Middle frontal gyrus (tissue), 1 donor: Measurements from ENCODE around the gene PLCD1.
"Not testable (repeated sequence)": the region's sequence is repeated elsewhere in the genome, so short reads cannot be mapped to it uniquely, and the experiment has no call there.

Experiments
- DNase-seq: peaks from one replicate; pipeline ENCODE4 v3.0.0-alpha.2; 2015; ENCODE audit warnings: low spot score; ENCODE audit errors: extremely low spot score

PLCD1 gene

GRCh38 chr3:38038447-38038911, 9.0 kb upstream of the PLCD1 start:
- no peak for DNase-seq

- no peak for DNase-seq
Observed at GRCh38 chr3:38036906-38037305, 7.5 kb upstream of the PLCD1 start.

DNA sequence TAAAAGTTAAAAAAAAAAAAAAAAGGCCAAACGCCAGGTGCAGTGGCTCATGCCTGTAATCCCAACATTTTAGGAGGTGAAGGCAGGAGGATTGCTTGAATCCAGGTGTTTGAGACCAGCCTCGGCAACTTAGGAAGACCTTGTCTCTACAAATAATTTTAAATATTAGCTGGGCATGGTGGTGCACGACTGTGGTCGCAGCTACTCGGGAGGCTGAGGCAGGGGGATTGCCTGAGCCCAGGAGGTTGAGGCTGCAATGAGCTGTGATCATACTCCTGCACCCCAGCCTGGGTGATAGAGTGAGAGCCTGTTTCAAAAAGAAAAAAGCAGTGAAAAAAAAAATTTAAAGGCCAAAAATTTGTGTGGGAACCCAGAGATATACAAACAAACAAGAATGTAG, 6.8 kb upstream of the PLCD1 start:
- no peak for DNase-seq

GRCh38 chr3:38034335-38034734, 4.9 kb upstream of the PLCD1 start:
- not testable (repeated sequence) for DNase-seq

DNA sequence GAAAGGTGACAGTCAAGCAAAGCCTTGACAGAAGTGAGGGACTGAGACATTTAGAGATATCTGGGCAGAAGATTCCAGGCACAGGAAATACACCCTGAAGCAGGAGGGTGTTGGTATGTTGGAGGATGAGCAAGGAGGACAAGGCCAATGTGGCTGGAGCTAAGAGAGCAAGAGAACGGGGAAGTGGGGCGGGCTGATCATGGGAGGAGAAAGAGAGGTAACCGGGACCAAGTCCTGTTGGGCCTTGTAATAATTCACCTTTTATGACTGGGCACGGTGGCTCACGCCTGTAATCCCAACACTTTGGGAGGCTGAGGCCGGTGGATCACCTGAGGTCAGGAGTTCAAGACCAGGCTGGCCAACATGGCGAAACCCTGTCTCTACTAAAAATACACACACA, 4.1 kb upstream of the PLCD1 start:
- DNase-seq = not testable (repeated sequence)

DNA sequence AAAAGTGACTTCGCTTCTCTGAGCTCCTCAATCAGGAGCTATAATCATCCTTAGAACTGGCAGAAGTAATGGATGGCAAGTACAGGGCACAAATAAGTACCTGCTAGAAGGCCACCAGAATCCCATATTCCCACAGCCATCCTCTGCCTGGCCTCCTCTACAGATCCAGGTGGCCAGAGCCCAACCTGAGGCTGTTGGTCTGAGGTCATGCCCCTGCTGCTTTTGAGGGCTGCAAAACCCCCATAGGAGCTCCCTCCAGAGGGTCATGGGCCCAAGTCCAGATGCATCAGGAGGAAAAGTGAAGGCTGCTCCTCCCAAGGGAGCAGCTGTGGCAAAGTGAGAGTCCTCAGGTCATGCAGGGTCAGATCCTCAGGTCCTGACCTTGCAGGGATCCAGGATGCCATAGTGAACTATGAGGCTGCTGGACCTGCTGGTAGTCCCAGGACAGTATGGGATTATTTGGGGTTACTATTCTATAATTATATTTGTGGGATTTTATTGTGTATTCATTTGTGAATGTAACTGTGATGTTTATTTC, 3.0 kb upstream of the PLCD1 start:
- DNase-seq = no peak

DNA sequence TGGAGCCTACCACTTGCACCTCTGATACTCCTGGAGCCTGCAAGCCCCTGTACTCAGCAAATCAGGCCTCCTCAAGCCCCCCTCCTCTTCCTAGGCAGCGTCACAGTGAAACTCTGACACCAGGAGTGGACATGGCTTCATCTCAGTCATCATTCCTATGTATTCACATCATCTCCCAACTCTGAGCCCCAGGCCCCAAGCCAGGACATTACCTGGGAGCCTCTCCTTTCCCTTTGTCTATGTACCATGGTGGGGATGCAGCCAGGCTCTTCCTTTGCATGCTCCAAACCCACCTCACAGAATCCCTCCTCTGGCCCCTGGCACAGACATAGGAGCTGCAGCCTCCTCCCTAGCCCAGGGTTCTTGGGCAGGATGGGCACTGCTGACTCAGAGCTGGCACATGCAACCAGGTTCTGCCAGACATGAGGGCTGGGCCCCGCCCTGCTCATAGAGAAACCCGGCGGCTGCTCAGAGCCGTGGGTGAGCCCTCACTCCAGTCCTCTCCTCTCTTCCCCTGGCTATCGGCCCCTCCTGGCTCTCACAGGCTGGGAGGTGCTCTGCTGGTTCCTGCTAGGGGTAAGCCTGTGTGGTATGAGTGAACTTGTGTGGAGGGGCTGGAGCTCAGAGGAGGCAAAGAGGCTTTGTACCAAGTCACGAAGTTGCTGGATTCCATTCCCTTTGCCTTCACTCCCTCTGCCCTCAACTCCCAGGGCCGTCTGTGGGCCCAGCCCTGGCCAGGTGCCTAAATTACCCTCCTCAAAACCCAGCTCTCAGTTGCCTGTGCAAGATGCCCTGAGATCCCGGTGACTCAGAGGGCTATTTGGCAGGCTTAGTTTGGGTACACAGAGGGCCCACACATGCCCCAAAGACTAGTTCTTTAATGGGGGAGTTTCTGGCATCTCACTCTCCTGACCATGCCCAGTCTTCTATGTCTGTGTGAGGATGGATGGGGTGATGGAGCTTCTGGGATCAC, 1.9 kb upstream of the PLCD1 start:
- no peak for DNase-seq

GRCh38 chr3:38030126-38031021, 932 bp upstream of the PLCD1 start:
- DNase-seq = no peak

DNA sequence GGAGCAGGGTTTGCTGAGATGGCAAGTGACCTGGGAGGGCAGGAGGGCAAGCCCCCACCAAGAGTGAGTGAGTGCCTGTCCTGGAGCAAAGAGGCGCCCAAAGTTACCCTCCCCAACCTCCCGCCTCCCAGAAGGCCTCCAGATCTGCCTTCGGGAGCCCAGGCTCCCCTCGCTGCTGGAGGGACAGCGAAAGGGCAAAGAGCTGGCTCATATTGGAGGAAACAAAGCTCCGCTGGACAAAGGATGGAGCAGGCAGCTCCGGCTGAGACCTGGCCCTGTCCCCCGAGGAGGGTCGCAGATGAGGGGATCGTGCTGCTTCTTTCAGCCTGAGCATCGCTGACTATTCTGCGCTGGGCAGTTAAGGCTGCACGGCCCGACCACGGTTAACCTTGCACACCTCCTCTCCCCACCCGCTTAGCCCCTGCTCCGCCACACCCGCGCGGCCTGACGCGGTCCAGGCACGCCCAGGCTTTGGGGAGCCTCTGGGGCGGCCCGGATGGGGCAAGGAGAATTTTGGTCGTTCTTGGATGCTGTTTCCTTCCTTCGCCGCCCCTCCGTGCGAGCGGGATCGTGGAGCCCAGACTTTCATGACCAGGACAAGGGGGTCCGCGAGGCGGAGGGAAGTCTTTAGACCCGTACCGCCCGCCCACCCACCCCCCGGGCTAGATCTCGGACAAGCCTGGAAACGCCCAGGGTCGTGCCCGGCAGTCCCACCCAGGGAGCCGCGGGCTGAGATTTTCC, 651 bp downstream of the PLCD1 start:
- no peak for DNase-seq

- no peak for DNase-seq
Observed at GRCh38 chr3:38027466-38028465, 1.7 kb downstream of the PLCD1 start.

- DNase-seq = no peak
Observed at GRCh38 chr3:38026856-38027255, 2.6 kb downstream of the PLCD1 start.

GRCh38 chr3:38022896-38023709, 6.3 kb downstream of the PLCD1 start:
- no peak for DNase-seq

- no peak for DNase-seq
Observed at GRCh38 chr3:38022301-38022700, 7.1 kb downstream of the PLCD1 start.

GRCh38 chr3:38021196-38021595, 8.2 kb downstream of the PLCD1 start:
- no peak for DNase-seq

DNA sequence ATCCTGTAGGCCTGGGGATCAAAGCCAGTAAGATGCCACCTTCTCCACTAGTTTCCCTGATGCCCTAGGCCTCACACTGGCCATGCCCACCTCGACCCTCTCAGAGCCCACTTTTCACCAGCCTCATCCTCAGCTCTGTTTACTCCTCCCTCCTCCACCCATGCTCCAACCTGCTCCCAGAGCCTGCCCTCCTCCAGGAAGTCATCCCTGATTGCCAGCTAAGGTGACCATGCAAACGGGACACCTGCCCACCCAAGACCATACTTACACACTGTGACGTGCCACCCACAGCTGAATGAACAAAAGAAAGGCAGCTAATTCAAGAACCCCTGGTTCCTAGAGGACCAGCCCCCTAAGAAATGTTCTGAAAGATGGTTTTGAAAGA, 9.1 kb downstream of the PLCD1 start:
- DNase-seq = no peak

- DNase-seq = no peak
Observed at GRCh38 chr3:38019658-38020341, 9.6 kb downstream of the PLCD1 start.

GRCh38 chr3:38018296-38019266, 10.9 kb downstream of the PLCD1 start:
- no peak for DNase-seq
